IPS DF 4.7 (cell line): ENCODE data around the gene CCM2L.

Source experiments
- DNase-seq: peaks from one replicate; pipeline ENCODE4 v3.0.0-alpha.2; 2013; ENCODE audit warnings: low spot score; ENCODE audit errors: extremely low read depth

CCM2L gene

DNA sequence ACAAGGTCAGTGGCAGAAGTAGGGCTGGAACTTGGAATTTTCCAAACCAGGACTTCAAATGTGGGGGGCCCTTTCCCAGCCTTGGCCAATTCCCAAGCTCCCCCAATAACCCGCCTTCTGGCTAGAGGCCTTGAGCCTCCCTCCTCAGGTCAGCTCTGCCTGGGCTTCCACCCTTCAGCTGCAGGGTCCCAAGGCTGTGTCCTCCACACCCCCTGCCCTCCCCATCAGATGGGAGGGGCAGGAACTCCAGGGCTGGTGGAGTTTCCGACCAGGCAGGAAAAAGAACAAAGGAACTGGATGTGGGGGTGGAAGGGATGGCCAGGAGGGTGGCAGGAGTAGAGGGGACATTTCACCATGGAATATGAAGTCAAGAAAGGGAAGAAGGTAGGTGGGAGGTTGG is at the start of gene CCM2L:
TSS of gene CCM2L (plus strand) at position 338 of the 400 bp plus-strand sequence. CDS start at position 355, 17 bp downstream.
- DNase-seq, result no peak

DNA sequence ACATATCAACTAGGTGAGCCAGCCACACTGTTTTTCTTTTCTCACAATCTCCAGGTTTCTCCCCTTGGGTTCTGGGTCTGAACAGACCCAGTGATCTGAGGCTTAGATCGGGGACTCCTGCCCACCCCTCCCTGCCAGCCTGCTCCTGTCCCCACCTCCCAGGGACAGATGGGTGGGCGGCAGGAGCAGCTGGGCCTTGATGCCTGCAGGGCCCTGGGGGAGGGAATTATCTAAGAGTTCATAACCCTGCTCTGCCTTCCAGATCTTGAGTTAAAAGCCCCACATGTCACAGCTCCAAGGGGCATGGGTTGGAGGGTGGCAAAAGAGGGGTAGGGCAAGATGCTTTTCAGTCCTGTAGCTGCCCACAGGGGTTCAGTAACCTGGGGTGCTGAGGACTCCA is 47.5 kb upstream of the CCM2L start:
- no peak for DNase-seq

DNA sequence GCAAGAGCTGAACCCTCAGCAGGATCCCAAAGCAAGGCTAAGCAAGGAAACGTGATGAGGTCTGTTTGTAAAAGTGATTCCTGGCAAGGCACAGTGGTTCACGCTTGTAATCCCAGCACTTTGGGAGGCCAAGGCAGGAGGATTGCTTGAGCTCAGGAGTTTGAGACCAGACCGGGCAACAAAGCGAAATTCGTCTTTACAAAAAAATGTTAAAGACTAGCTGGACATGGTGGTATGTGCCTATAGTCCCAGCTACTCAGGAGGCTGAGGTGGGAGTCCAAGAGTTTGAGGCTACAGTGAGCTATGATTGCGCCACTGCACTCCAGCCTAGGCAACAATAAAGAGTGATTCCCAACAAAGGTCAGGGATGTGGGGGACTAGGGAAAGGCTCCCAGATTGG is 46.3 kb upstream of the CCM2L start:
- DNase-seq, result no peak

DNA sequence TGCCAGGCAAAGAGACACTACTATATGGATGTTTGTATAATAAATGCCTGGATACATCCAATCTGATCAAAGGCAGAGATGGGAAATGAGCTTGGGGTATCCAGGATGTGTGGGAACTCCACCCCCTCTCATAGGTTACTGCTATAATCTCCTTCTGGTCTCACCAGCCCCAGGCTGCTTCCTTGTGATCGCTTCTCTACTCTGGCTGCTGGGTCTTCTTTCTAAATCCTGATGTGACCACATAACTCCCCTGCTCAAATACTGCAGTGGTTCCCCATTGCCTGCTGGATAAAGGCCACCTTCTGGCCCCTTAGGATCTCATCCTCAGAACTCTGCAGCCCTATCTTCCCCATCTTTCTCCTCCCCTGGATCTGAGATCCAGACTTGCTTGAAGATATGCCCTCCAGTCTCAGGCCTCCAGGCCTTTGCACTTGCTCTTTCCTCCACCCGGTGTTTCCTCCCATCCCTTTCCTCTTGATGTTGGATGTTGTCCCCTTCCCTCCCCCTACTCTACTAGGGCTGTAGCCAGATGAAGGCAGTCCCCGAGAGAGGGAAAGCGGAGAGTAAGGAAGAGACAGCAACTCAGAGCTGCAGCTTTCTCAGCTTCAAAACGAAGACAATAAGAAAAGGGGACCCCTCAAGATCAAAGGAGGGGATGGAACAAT is 43.1 kb upstream of the CCM2L start:
- no peak for DNase-seq

DNA sequence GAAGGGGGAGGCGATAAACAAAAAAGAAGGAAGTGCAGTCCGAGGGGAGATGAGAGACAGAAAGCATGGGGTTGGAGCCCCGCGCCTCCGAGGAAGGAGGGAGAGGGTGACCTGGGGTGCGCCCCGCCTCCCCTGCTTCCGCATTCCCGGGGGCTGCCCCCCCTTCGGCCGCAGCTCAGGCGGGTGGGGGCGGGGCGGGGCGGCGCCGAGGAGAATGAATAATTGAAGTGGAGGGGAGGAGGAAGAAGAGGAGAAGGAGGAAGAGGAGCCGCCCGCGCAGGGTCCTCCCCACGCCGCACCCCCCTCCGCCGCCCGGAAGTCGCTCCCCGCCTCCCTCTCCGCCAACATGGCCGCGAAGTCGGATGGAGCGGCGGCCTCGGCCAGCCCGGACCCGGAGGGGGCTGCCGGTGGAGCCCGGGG is 42.4 kb upstream of the CCM2L start, which contains the start of gene XKR7:
TSS of gene XKR7 (plus strand) at position 322 of the 420 bp plus-strand sequence. CDS start at position 347, 25 bp downstream.
- DNase-seq, result no peak

DNA sequence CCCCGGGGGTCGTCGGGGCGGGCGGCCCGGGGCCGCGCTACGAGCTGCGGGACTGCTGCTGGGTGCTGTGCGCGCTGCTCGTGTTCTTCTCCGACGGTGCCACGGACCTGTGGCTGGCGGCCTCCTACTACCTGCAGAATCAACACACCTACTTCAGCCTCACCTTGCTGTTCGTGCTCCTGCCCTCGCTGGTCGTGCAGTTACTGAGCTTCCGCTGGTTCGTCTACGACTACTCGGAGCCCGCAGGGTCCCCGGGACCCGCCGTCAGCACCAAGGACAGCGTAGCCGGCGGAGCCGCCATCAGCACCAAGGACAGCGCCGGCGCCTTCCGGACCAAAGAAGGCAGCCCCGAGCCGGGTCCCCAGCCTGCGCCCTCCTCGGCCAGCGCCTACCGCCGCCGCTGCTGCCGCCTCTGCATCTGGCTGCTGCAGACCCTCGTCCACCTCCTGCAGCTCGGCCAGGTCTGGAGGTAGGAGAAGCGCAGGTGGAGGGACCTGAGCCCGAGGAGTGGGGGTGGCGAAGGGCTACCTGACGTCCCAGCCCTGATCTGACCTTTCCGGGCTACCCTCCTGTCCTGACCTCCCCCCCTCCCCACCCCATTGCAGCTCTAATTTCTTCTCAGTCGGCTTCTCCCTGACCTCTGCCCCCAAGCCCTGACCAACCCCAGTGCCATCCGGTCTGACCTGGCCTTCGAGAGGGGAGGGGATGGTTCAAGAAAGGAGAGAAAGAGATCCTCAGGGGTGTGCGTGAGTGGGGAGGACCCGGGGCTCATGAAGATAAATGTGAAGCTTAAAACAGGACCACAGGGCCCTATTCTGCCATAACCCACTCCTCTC is 41.7 kb upstream of the CCM2L start:
- peak; percentile 46 for DNase-seq

DNA sequence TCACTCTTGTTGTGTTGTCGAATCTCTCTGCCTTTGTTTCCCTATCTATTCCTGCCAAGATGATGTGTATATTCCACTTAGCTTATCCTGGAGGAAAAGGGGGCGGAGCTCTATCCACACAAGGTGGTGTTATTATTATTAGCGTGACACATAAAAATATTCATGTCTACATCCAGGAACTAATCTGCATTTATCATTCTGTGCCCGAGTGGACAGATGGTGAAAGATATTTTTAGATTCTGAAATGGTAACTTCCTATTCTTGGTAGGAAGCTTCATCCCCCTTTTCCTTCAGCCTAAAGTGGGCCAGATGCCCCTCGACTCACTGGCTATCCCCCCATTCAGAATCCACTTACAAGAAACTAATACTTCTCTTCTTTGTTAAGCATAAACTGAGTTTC is 40.2 kb upstream of the CCM2L start:
- DNase-seq, result no peak

DNA sequence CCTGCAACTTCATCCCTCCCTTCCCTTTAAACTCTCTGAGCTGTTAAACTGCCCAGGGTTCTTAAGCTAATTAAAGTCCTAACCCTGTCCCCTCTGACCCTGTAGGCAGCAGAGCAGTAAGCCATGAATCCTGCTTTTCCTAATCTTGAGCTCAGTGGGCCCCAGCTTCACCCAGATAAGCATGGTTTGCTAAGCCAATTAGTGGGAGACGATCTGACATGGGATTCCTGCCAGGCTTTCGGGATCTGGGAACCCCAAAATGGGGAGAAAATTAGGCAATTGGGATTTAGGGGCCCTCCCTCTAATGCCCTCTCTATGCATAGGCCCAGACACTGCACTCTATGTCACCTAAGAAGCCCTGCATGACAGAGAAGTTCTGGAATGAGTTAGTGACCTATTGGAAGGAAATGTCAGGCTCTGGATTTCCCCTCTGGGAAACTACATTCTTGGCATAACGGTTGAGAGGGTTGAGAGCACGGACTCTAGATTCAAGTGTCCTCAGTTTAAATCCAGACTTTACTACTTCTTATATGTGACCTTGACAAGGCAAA is 37.7 kb upstream of the CCM2L start:
- no peak for DNase-seq

DNA sequence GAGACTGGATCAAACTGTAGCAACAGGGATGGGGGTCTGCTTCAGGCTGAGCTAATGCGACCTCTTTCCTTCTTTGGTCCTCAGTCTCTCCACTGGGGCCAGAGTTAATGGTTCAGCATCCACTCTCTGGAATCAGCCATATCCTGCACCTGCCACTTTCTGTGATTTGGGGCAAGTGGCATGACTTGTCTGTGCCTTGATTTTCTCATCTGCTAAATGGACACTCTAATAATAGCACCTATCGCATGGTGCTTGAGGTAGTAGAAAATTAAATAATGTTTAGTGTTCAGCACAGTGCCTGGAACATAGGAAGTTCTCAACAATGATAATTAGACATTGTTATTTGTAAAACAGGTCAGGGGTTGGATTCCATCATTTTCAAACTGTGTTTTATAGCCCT is 35.9 kb upstream of the CCM2L start:
- no peak for DNase-seq

DNA sequence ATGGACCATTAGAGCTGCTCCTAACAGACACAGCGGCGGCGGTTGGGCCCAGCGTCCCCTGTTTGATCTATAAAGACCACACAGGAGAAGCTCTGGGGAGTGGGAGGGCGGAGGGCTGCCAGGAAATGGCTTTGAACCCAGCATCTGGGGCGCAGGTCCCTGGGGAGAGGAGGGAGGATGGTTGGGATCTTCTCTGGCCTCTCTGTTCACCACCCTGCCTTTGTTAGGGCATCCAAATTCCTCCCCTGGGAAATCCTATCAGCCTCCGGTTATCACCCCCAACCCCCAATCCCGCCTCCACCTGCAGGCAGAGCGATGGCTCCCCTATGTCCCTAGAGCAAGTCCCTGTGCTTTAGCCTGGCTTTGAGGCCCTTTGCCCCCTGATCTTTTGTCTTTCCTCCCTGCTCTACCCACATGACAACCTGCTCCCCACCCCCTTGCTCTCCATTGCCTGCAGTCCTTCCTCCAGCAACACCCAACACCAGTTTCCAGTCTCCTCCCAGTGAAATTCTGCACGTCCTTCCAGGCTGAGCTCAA is 35.2 kb upstream of the CCM2L start:
- no peak for DNase-seq

DNA sequence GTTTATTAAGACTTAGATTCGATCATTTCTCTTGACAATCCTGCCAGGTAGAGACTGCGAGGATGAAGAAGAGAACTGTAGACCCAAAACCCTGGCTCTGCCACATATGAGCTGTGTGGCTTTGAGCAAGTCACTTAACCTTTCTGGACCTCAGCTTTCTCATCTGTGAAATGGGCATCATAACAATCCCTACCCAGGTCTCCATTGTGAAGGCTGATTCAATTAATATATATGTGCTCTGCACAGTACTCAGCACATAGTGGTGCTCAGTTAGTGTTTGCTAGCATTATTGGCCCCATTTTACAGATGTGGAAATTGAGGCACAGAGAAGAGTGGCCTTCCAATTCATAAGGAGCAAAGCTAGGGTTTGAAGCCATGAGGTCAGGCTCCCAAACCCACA is 34.4 kb upstream of the CCM2L start:
- no peak for DNase-seq

DNA sequence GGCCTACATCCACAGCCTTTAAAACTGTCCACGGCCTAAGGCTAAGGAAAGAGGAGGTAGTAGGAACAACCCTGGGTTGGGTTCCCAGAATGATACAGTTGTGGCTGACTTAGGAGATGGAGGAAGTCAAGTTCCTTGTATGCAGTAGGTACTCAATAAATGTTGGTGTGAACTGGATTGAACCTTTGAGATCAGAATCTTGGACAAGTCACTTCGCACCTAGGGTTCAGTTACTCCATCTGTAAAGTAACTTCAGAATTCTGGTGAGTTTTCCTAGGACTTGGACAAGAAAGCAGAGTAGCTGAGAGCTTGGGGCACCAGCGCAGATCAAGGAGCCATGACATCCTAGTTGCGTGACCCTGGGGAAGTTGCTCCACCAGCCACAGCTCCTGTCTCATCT is 33.2 kb upstream of the CCM2L start:
- no peak for DNase-seq

DNA sequence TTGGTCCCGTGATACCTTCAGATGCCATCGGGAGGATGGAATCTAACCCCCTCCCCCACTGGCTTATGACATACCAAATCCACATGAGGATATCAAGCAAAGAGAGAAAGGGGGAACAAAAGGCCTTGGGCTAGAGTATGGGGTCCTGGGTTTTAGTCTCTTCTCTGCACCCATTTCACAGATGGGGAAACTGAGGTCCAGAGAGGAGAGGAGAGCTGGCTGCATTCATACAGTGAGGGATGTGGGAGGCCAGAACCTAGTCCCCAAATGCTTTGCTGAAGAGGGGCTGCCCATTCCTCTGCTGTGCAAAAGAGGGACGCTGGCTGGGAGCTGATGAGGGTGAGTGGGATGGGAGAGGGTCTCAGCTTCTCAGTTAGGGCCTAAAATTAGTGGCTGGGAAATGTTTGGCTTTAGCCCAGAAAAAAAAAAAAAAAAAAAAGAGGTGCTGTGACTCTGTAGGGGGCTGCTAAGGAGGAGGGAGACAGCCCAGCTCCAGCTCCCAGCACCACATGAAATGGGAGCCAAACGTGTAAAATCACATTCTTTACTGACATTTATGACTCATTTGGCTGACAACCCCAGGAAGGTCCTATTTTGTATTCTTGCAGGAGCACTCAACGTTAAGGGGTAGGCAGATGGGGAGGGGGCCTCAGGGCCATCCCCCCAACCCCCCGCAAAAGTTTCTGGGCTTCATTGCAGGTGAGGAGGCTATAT is 30.4 kb upstream of the CCM2L start:
- DNase-seq, result no peak

DNA sequence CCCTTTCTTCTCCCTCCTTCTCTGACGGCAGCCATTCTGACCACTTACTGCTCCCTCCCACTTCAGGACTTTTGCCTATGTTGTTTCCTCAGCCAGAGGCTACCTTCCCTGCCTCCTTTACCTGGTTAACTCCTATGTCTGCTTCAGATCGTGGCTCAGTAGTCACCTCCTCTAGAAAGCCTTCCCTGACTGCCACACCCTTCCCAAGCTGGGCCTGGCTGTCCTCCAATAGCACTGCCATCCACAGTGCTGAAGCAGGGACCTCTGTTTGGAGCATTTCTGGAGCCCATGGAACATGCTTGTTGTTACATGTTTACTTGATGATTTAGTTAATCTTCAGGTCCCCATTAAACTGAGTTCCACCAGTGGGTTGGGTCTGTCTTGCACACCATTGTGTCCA is 28.5 kb upstream of the CCM2L start:
- no peak for DNase-seq

DNA sequence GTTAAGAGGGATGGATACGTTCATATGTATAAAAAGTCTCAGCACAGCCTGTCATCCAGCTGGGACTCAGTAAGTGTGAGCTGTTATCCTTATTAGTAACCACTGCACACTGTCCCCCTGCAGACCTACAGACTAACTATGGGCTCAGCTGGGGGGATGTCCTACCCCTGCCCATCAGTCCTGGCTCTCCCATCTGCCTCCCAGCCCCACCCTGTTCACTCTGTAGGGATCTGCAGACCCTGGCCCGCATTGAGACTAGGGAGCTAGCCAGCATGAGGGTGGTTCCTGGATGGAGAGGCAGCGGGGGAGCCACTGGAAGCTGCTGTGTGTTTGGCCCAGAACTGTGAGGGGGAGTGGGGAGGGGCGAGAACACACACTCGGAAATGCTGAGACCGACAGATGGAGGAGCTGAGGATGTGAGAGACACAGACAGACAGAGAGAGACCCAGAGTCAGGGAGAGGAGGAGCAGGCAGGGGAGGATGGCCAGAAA is 25.2 kb upstream of the CCM2L start:
- no peak for DNase-seq

DNA sequence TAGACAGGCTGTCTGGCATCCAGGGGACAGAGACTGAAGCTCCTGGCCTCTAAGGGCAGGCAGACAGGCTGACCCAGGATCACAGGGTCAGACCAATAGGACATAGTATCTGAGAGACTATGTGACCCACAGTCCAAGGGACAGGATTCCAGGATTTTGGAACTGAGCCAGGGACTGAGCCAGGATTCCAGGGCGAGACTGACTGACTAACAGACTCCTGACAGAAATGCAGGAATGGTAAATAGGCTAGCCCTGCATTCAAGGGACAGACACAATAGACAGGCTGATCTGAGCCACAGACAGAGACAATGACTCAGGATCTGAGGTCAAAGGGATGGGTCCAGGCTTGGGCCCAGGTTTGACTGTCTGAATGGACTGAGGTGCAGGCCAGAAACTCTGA is 22.5 kb upstream of the CCM2L start:
- no peak for DNase-seq

DNA sequence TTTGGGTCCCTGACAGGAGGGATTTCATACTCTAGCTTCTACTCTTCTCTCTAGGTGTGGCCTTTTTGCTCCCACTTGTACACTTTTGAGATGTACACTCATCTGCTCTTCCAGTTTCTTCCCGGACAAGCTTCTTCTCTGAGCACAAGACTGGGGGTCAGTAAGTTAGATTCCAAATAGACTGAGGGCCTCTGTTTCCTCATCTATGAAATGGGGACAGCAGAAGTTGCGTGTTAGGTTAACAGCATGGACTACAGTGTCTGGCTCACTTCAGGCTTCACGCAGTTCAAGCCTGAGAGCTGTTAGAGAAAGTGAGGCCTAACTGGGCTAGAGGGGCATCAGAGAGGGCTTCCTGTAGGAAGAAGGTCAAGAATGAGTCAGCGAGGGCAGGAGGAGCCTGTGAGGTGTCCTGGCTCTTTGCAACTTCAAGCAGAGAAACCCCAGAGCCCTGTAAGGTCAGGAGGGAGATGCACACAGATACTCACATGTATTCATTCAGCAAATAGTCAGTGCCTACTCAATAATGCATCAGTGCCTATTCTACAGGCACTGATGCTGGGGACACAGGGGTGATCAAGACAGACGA is 21.7 kb upstream of the CCM2L start:
- no peak for DNase-seq

DNA sequence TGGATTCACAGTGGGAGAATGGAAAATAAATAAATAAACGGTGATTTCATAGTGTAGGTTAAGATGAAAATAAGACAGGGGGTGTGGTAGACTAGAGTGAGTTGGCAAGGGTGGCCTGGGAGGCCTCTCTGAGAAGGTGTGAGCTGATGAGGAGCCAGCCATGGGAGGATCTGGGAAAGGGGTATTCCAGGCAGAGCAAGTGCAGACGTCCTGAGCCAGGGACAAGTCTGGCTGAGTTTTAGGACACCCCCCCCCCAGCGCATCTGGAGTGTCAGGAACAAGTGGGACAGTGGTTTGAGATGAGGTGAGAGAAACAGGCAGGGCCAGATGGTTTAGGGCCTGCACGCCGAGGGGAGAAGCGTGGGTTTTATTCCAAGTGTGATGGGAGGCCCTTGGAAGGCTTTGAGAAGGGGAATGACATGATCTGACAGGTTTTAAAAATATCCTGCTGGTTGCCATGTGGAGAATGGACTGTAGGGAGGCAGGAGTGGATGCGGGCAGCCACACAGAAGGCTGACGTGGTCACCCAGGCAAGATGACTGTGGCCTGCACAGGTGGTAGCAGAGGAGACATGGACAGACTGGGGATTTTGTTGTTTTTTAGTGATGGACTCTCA is 21.1 kb upstream of the CCM2L start:
- DNase-seq, result no peak

DNA sequence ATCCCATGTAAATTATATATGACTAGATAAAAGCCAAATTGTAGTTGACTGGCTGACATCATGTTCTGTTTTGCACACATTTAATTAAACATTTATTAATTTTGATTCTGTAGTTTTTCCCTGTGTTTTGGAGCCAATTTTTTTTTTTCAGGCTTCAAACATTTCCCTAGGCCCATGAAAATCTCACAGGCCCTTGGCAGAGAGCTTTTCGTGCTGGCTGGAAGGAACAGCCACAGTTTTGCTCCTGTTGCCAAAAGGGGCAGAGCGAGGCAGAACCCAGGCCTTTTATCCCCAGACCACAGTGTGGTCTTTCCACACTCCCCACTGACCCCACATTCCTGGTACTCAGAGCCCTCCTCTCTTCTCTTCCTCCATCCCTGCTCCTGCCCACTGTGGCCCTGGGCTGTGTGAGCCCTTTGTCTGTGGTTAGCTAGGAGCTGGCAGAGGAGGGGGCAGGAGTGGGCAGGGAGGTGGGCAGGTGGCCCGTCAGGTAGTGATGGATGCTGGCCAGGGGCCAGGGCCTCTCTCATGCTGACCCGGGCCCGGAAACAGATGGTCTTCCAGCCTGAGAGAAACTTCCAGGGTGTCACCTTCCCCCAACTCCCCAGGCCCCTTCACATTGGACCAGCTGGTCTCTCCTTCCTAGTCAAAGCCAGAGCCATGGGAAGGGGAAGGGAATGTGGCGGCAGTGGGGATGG is 19.4 kb upstream of the CCM2L start:
- no peak for DNase-seq

DNA sequence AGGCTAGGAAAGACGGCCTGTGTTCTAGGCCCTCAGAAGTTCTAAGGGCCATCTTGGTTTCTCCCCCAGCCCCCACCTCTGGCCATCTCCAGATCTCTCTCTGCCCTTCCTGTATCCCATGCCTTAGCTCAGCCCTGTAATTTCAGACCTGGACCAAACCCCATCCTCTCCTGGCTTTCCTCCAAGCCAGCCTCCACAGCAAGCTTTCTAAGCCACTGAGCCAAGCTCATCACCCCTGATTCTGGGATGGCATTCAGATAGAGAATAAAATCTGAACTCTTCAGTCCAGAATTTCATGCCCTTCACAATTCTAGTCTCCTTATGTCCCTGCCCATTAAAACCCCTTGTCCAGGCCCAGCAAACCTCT is 18.9 kb upstream of the CCM2L start:
- DNase-seq, result no peak
